Mesendoderm (in vitro differentiated cells): Measurements from ENCODE around the gene TCIRG1.

Experiments
- DNase-seq: peaks from one replicate; pipeline ENCODE4 v3.0.0; 2013
- H2AK5ac ChIP-seq: 2 replicates; pipeline ENCODE4 v1.6.1; 2013; ENCODE audit warnings: low read length, inconsistent platforms
- H2BK120ac ChIP-seq: 2 replicates; pipeline ENCODE4 v1.6.1; 2013; ENCODE audit warnings: low read depth, mild to moderate bottlenecking, low read length, moderate library complexity, mixed read lengths
- H2BK15ac ChIP-seq: replicated peaks from 2 replicates; pipeline ENCODE4 v1.6.1; 2013; ENCODE audit warnings: low read depth, mild to moderate bottlenecking, moderate library complexity
- H2BK5ac ChIP-seq: 2 replicates; pipeline ENCODE4 v1.6.1; 2013; ENCODE audit warnings: low read length, inconsistent platforms
- H3K18ac ChIP-seq: 2 replicates; pipeline ENCODE4 v1.6.1; 2013; ENCODE audit warnings: mild to moderate bottlenecking, low read length, mixed read lengths
- H3K23ac ChIP-seq: one replicate; pipeline ENCODE4 v1.6.1; 2013; ENCODE audit warnings: low read length
- H3K27ac ChIP-seq: 2 replicates; pipeline ENCODE4 v1.5.1; 2013; ENCODE audit warnings: low read depth, mild to moderate bottlenecking, inconsistent platforms, low read length, moderate library complexity
- H3K27me3 ChIP-seq: 2 replicates; pipeline ENCODE4 v1.6.1; 2013; ENCODE audit warnings: low read length, control low read depth, mild to moderate bottlenecking, inconsistent platforms; ENCODE audit not compliant: insufficient read depth, poor library complexity
- H3K36me3 ChIP-seq: 2 replicates; pipeline ENCODE4 v1.6.1; 2013; ENCODE audit warnings: low read length, inconsistent platforms; ENCODE audit not compliant: control insufficient read depth, insufficient read depth
- H3K4ac ChIP-seq: one replicate; pipeline ENCODE4 v1.6.1; 2013; ENCODE audit warnings: low read depth, mild to moderate bottlenecking, low read length, moderate library complexity
- H3K4me1 ChIP-seq: 2 replicates; pipeline ENCODE4 v1.6.1; 2013; ENCODE audit warnings: low read depth, low read length, inconsistent platforms; ENCODE audit not compliant: control insufficient read depth
- H3K4me2 ChIP-seq: 2 replicates; pipeline ENCODE4 v1.6.1; 2013; ENCODE audit warnings: low read length
- H3K4me3 ChIP-seq: 2 replicates; pipeline ENCODE4 v1.5.1; 2013; ENCODE audit warnings: mild to moderate bottlenecking, low read length
- H3K56ac ChIP-seq: one replicate; pipeline ENCODE4 v1.6.1; 2013; ENCODE audit warnings: low read length
- H3K79me1 ChIP-seq: 2 replicates; pipeline ENCODE4 v1.6.1; 2013; ENCODE audit warnings: low read length, inconsistent platforms
- H3K79me2 ChIP-seq: 2 replicates; pipeline ENCODE4 v1.6.1; 2013; ENCODE audit warnings: mild to moderate bottlenecking, low read length; ENCODE audit not compliant: control insufficient read depth, insufficient read depth
- H3K9ac ChIP-seq: 2 replicates; pipeline ENCODE4 v1.6.1; 2013; ENCODE audit warnings: low read length, inconsistent platforms
- H4K5ac ChIP-seq: one replicate; pipeline ENCODE4 v1.6.1; 2013; ENCODE audit warnings: low read length
- H4K8ac ChIP-seq: one replicate; pipeline ENCODE4 v1.6.1; 2013; ENCODE audit warnings: low read depth, mild to moderate bottlenecking, control low read depth, low read length, moderate library complexity
- WGBS: extraction: QIAGEN DNeasy Blood & Tissue Kit; methylation state at CpG from one replicate; pipeline ENCODE4 v1.1.7; 2013; ENCODE audit warnings: low lambda C conversion rate, missing lambda C conversion rate; ENCODE audit not compliant: insufficient coverage; ENCODE audit errors: extremely low coverage; 5-methylcytosine and 5-hydroxymethylcytosine counted together

The TCIRG1 gene

GRCh38 chr11:67998150-67999045 lies 40.4 kb upstream of the TCIRG1 start:
- Histone ChIP-seq H3K27me3 (no peaks in the 10 kb centered on the region), H3K9ac (no peak overlapping the region), H3K79me2 (no peaks in the 10 kb centered on the region), H3K4me1 (no peaks in the 10 kb centered on the region), H2AK5ac (no peak overlapping the region), H3K4me3 (no peak overlapping the region), H4K8ac (no peak overlapping the region), H3K27ac (no peak overlapping the region), H3K36me3 (no peaks in the 10 kb centered on the region), H2BK15ac (no peak overlapping the region), H4K5ac (no peak overlapping the region), H3K18ac (no peak overlapping the region), H3K4me2 (no peak overlapping the region), H2BK120ac (no peak overlapping the region), H3K56ac (no peak overlapping the region), H3K79me1 (no peaks in the 10 kb centered on the region), H3K23ac (no peak overlapping the region), H3K4ac (no peak overlapping the region), H2BK5ac (no peak overlapping the region)
- no CpG with 5 or more reads among the region's 9 CpGs for WGBS
- no peak for DNase-seq

- Histone ChIP-seq H4K5ac (no peak overlapping the region), H3K36me3 (no peaks in the 10 kb centered on the region), H3K4me3 (no peak overlapping the region), H4K8ac (no peak overlapping the region), H3K4me1 (no peaks in the 10 kb centered on the region), H2BK5ac (no peak overlapping the region), H3K4me2 (no peak overlapping the region), H3K79me1 (no peaks in the 10 kb centered on the region), H2AK5ac (no peak overlapping the region), H3K18ac (no peak overlapping the region), H2BK15ac (no peak overlapping the region), H3K9ac (no peak overlapping the region), H3K27ac (no peak overlapping the region), H3K27me3 (no peaks in the 10 kb centered on the region), H3K4ac (no peak overlapping the region), H2BK120ac (no peak overlapping the region), H3K56ac (no peak overlapping the region), H3K79me2 (no peaks in the 10 kb centered on the region), H3K23ac (no peak overlapping the region)
- DNase-seq, result no peak
- WGBS, result no CpG with 5 or more reads among the region's 13 CpGs
These were observed 39.6 kb upstream of the TCIRG1 start for GRCh38 chr11:67999201-67999629.

GRCh38 chr11:67999704-68000103 lies 39.1 kb upstream of the TCIRG1 start:
- Histone ChIP-seq H3K79me1 (no peaks in the 10 kb centered on the region), H3K27ac (no peak overlapping the region), H3K18ac (no peak overlapping the region), H2BK5ac (no peak overlapping the region), H3K36me3 (no peaks in the 10 kb centered on the region), H2BK120ac (no peak overlapping the region), H2BK15ac (no peak overlapping the region), H3K4ac (no peak overlapping the region), H3K4me1 (no peaks in the 10 kb centered on the region), H3K4me2 (no peak overlapping the region), H2AK5ac (no peak overlapping the region), H3K27me3 (no peaks in the 10 kb centered on the region), H3K4me3 (no peak overlapping the region), H4K8ac (no peak overlapping the region), H3K9ac (no peak overlapping the region), H3K79me2 (no peaks in the 10 kb centered on the region), H3K23ac (no peak overlapping the region), H4K5ac (no peak overlapping the region), H3K56ac (no peak overlapping the region)
- DNase-seq, result no peak
- WGBS, result no CpG with 5 or more reads among the region's 5 CpGs

GRCh38 chr11:68002575-68002937 lies 36.3 kb upstream of the TCIRG1 start:
- no peak overlapping the region for H4K5ac ChIP-seq
- no peaks in the 10 kb centered on the region for H3K79me2 ChIP-seq
- no peak overlapping the region for H3K23ac ChIP-seq
- H2AK5ac ChIP-seq, result no peak overlapping the region
- no peak overlapping the region for H3K9ac ChIP-seq
- H3K27ac ChIP-seq, result no peak overlapping the region
- no peak overlapping the region for H2BK5ac ChIP-seq
- no peaks in the 10 kb centered on the region for H3K36me3 ChIP-seq
- H3K4me3 ChIP-seq, result no peak overlapping the region
- no peak overlapping the region for H3K56ac ChIP-seq
- no peaks in the 10 kb centered on the region for H3K79me1 ChIP-seq
- H2BK120ac ChIP-seq, result no peak overlapping the region
- no peak overlapping the region for H2BK15ac ChIP-seq
- H3K27me3 ChIP-seq, result no peaks in the 10 kb centered on the region
- no peaks in the 10 kb centered on the region for H3K4me1 ChIP-seq
- H3K18ac ChIP-seq, result no peak overlapping the region
- no CpG with 5 or more reads among the region's 9 CpGs for WGBS
- H3K4ac ChIP-seq, result no peak overlapping the region
- DNase-seq, result no peak
- H3K4me2 ChIP-seq, result no peak overlapping the region
- no peak overlapping the region for H4K8ac ChIP-seq

- no peak overlapping the region for H2BK15ac ChIP-seq
- no peak overlapping the region for H4K5ac ChIP-seq
- WGBS, result no CpG with 5 or more reads among the region's 86 CpGs
- H3K4me3 ChIP-seq, result peak overlapping the region; percentile 44
- H3K79me2 ChIP-seq, result no peaks in the 10 kb centered on the region
- H3K79me1 ChIP-seq, result no peaks in the 10 kb centered on the region
- H2BK5ac ChIP-seq, result no peak overlapping the region
- H3K23ac ChIP-seq, result no peak overlapping the region
- H3K4me2 ChIP-seq, result peak overlapping the region; percentile 48
- no peaks in the 10 kb centered on the region for H3K27me3 ChIP-seq
- no peak for DNase-seq
- H3K18ac ChIP-seq, result peak overlapping the region; percentile 64
- no peak overlapping the region for H2BK120ac ChIP-seq
- H3K4ac ChIP-seq, result no peak overlapping the region
- peak overlapping the region; percentile 75 for H3K9ac ChIP-seq
- no peak overlapping the region for H4K8ac ChIP-seq
- H3K56ac ChIP-seq, result peak overlapping the region; percentile 87
- no peaks in the 10 kb centered on the region for H3K4me1 ChIP-seq
- no peak overlapping the region for H3K27ac ChIP-seq
- no peak overlapping the region for H2AK5ac ChIP-seq
- H3K36me3 ChIP-seq, result no peaks in the 10 kb centered on the region
These were observed 35.6 kb upstream of the TCIRG1 start for GRCh38 chr11:68002938-68003845.
